ENCODE measurements around the gene MUC2. TPM values are rescaled to one million over a fixed set of nuclear protein-coding genes. Genes with fewer than 3 reads are reported as not detected.

Gene MUC2
- total RNA-seq, 1 experiment from 2014 or later: not detected

GRCh38 chr11:1049431-1049891 lies 25.2 kb upstream of the MUC2 start:
- BruUV-seq (replicated peaks): no TSS peak
- DNase-seq (ENCODE audit: low spot score): no peak
- CTCF ChIA-PET: no interaction called here

GRCh38 chr11:1049911-1050580 lies 24.6 kb upstream of the MUC2 start:
- intact Hi-C loops (cut with micrococcal nuclease; ENCODE audit: unreplicated experiment): loop anchor here (2.0 kb wide), 1 partner anchor 201 kb away; no protein-coding TSS in a partner anchor
- Histone ChIP-seq H3K4me3 (ENCODE audit: low read depth, low read length, poor library complexity, severe bottlenecking) (no peak overlapping the region), H3K36me3 (ENCODE audit: insufficient read depth, low read length, poor library complexity, severe bottlenecking) (no peaks in the 10 kb centered on the region), H3K4me1 (ENCODE audit: insufficient read depth, low read length, poor library complexity, severe bottlenecking) (no peaks in the 10 kb centered on the region), H3K27ac (ENCODE audit: low read depth, low read length, poor library complexity, severe bottlenecking) (no peak overlapping the region), H3K9me3 (ENCODE audit: low read depth, low read length, poor library complexity, severe bottlenecking) (no peaks in the 10 kb centered on the region), H3K27me3 (replicated peaks; ENCODE audit: insufficient read depth, low read depth, low read length, poor library complexity) (no peaks in the 10 kb centered on the region)
- POLR2A ChIA-PET (ENCODE audit: low non-redundant PET): no interaction called here
- BruUV-seq (replicated peaks): no TSS peak
- DNase-seq (ENCODE audit: low spot score): no peak
- TF ChIP-seq CTCF (conservative IDR thresholded peaks at IDR 0.05; ENCODE audit: low read depth, low read length) (no peak), EZH2 (IDR thresholded peaks at IDR 0.05; ENCODE audit: borderline replicate concordance, low read depth, low read length, poor library complexity, severe bottlenecking) (no peak)
- CTCF ChIA-PET: no interaction called here

More at GRCh38 chr11:1049431-1049891, 25.2 kb upstream of the MUC2 start:
- H3K27me3 ChIP-seq (replicated peaks; ENCODE audit: insufficient read depth, low read depth, low read length, poor library complexity): no peaks in the 10 kb centered on the region
- no peak overlapping the region for H3K27ac ChIP-seq (ENCODE audit: low read depth, low read length, poor library complexity, severe bottlenecking)
- H3K36me3 ChIP-seq (ENCODE audit: insufficient read depth, low read length, poor library complexity, severe bottlenecking): no peaks in the 10 kb centered on the region
- no peaks in the 10 kb centered on the region for H3K9me3 ChIP-seq (ENCODE audit: low read depth, low read length, poor library complexity, severe bottlenecking)
- no peaks in the 10 kb centered on the region for H3K4me1 ChIP-seq (ENCODE audit: insufficient read depth, low read length, poor library complexity, severe bottlenecking)
- POLR2A ChIA-PET (ENCODE audit: low non-redundant PET): no interaction called here
- H3K4me3 ChIP-seq (ENCODE audit: low read depth, low read length, poor library complexity, severe bottlenecking): no peak overlapping the region
- TF ChIP-seq CTCF (conservative IDR thresholded peaks at IDR 0.05; ENCODE audit: low read depth, low read length) (no peak), EZH2 (IDR thresholded peaks at IDR 0.05; ENCODE audit: borderline replicate concordance, low read depth, low read length, poor library complexity, severe bottlenecking) (no peak)
- intact Hi-C loops (cut with micrococcal nuclease; ENCODE audit: unreplicated experiment): no loop called here

- Histone ChIP-seq H3K4me3 (ENCODE audit: low read depth, low read length, poor library complexity, severe bottlenecking) (no peak overlapping the region), H3K36me3 (ENCODE audit: insufficient read depth, low read length, poor library complexity, severe bottlenecking) (no peaks in the 10 kb centered on the region), H3K9me3 (ENCODE audit: low read depth, low read length, poor library complexity, severe bottlenecking) (no peaks in the 10 kb centered on the region), H3K27ac (ENCODE audit: low read depth, low read length, poor library complexity, severe bottlenecking) (no peak overlapping the region), H3K4me1 (ENCODE audit: insufficient read depth, low read length, poor library complexity, severe bottlenecking) (no peaks in the 10 kb centered on the region), H3K27me3 (replicated peaks; ENCODE audit: insufficient read depth, low read depth, low read length, poor library complexity) (no peaks in the 10 kb centered on the region)
- intact Hi-C loops (cut with micrococcal nuclease; ENCODE audit: unreplicated experiment): loop anchor here (2.0 kb wide), 1 partner anchor 202 kb away; no protein-coding TSS in a partner anchor
- DNase-seq (ENCODE audit: low spot score): peak; percentile 69
- ChIA-PET POLR2A (ENCODE audit: low non-redundant PET) (no interaction called here), CTCF (interaction anchor here (1.6 to 1.8 kb wide), 2 partner anchors 203 to 210 kb away, joined by 3 to 5 read pairs; no protein-coding TSS in a partner anchor)
- BruUV-seq (replicated peaks): no TSS peak
- peak; percentile 88 for TF ChIP-seq CTCF (conservative IDR thresholded peaks at IDR 0.05; ENCODE audit: low read depth, low read length)
- no peak for TF ChIP-seq EZH2 (IDR thresholded peaks at IDR 0.05; ENCODE audit: borderline replicate concordance, low read depth, low read length, poor library complexity, severe bottlenecking)
These were observed 23.9 kb upstream of the MUC2 start for GRCh38 chr11:1050581-1051355.
